Measurements from ENCODE around the gene DYNC2I2.
A peak's percentile ranks its signal among the peaks of the same experiment; 100 is the strongest.
"Not testable (repeated sequence)": the region's sequence is repeated elsewhere in the genome, so short reads cannot be mapped to it uniquely, and the experiment has no call there.

Gene DYNC2I2

GRCh38 chr9:128611600-128612394 lies 44.9 kb downstream of the DYNC2I2 start:
- no peak for DNase-seq

GRCh38 chr9:128610897-128611296 lies 45.8 kb downstream of the DYNC2I2 start:
- no peak for DNase-seq

GRCh38 chr9:128607642-128608350 lies 48.9 kb downstream of the DYNC2I2 start:
- no peak for DNase-seq

DNA sequence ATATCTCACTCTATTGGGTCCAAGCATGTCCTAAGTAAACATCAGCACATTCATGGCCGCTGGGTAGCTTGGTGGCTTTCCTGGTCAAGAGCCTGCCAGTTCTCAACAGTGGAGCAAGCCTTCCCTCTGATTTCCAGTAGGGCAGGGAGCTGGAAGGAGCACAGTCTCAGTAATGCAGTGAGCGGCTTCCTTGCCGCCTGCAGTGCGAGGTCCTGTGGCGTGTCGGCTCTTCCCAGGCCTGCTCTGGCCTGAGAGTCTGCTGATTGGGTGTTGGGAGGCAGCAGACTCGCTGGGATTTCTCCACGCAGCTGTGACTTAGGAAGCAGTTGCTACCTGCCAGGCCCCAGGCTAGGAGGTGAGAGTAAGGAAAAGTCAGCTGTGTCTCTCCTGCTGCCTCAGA lies 53.0 kb downstream of the DYNC2I2 start:
- DNase-seq: no peak

- DNase-seq: no peak
These were observed 56.5 kb downstream of the DYNC2I2 start for GRCh38 chr9:128600099-128600498.

GRCh38 chr9:128595471-128595870 lies 61.2 kb downstream of the DYNC2I2 start:
- DNase-seq: no peak

DNA sequence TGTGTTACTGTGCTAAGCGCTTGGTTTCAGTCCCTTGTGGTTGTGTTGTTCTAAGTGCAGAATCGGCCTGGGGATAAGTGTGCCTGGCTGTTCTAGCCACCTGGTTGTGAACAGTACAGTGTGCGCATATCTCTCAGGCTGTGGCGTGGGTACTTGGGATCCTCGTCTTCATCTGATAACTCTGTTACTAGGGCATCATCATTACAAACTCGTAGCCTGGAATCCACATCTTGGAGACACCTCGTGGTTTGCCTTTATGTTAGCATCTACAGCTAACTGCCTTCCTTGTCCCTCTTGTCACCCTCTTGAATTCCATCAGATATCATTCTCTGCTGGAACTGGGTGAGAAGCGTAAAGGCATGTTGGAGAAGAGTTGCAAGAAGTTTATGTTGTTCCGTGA lies 62.8 kb downstream of the DYNC2I2 start:
- no peak for DNase-seq

DNA sequence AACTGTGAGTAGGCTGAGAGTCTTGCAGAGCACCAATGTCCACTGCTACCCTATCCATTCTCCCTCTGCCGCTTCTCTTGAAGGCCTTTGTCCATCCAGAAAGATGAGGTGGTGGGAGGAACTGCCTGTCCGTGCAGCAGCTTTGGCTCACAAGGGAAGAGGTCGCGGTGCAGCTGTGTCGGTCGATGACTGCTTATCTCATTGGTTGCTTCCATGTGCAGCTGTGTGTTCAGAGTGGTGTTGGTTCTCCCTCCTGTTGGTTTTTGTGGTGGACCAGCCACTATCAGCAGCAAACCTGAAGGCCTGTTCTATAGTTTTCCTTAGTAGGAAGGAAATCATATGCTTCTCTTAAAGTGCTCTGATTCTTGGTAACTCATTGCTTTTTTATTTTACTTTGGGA lies 63.6 kb downstream of the DYNC2I2 start:
- DNase-seq: no peak

- no peak for DNase-seq
These were observed 67.9 kb downstream of the DYNC2I2 start for GRCh38 chr9:128588581-128589233.

- peak; percentile 62 for DNase-seq
These were observed 69.2 kb downstream of the DYNC2I2 start for GRCh38 chr9:128587453-128587852.

DNA sequence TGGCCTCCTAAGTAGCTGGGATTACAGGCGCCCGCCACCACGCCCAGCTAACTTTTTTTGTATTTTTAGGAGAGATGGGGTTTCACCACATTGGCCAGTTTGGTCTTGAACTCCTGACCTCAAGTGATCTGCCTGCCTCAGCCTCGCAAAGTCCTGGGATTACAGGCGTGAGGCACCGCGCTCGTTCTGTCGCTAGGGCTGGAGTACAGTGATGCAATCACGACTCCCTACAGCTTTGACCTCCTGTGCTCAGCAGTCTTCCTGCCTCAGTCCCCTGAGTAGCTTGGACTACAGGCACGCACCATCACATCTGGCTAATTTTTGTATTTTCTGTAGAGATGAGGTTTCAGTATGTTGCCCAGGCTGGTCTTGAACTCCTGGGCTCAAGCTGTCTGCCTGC lies 69.7 kb downstream of the DYNC2I2 start:
- not testable (repeated sequence) for DNase-seq

DNA sequence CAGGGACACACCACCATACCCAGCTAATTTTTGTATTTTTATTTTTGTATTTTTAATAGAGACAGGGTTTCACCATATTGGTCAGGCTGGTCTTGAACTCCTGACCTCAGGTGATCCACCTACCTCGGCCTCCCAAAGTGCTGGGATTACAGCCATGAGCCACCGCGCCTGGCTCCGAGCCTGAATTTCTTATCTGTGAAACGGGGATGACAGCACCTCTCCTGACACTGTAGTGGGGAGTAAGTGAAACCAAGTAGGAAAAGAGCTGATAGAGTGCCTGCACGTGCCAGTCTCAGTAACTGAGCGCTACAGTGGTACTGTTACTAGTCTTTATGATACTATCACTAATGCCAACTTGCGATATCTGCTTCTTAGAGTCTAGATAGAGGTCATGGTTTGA lies 71.5 kb downstream of the DYNC2I2 start:
- not testable (repeated sequence) for DNase-seq
